Glomerular endothelial cell (primary cell): ENCODE measurements around the gene LOXL4. TPM values are rescaled to one million over a fixed set of nuclear protein-coding genes. Genes with fewer than 3 reads are reported as not detected.

Source experiments
- DNase-seq: peaks from one replicate; pipeline ENCODE4 v3.0.0-alpha.2; 2011; ENCODE audit warnings: low read depth, low spot score; ENCODE audit errors: extremely low read depth
- total RNA-seq: library from RNA; depleted of rRNA; stranded (reverse); fragments of >200 nt; gene quantifications from 2 replicates; pipeline ENCODE4 v1.2.3, GENCODE V29; 2015

Gene LOXL4
- total RNA-seq, 1 donor from 2014 or later = 2.0 TPM

DNA sequence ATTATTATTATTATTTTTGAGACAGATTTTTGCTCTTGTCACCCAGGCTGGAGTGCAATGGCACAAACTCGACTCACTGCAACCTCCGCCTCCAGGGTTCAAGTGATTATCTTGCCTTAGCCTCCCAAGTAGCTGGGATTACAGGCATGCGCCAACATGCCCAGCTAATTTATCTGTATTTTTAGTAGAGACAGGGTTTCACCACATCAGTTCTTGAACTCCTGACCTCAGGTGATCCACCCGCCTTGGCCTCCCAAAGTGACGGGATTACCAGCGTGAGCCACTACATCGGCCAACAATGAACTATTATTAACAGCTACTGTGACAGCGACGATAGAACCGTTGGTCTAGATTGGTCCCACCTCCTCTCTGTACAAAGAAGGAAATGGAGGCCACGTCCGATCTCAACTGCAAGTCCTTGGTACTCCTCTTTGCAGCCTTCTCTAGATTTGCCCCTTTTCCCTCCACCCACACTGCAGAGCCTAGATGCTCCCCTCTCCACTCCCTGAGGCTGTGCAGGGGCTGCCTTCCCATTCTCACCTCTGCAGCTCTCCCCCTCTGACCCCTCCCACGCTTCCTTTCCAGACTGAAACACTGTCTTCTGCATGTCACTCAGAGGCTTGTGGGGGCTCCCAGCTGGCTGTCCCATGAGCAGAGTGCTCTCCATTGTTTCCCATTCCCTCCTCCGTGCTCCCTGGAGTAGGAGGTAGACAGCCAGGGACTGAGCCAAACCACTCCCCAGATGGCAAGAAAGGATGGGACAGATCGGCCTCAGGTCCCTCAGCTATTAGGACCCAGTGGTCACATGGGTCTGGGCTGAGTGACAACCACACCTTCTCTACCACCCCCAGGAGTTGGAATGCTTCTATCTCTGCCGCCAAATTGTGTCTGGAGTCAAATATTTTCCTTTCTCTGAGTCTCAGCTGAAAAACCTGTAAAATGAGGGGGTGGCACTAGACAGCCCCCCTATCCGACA lies 2.3 kb downstream of the LOXL4 start:
- DNase-seq = no peak

DNA sequence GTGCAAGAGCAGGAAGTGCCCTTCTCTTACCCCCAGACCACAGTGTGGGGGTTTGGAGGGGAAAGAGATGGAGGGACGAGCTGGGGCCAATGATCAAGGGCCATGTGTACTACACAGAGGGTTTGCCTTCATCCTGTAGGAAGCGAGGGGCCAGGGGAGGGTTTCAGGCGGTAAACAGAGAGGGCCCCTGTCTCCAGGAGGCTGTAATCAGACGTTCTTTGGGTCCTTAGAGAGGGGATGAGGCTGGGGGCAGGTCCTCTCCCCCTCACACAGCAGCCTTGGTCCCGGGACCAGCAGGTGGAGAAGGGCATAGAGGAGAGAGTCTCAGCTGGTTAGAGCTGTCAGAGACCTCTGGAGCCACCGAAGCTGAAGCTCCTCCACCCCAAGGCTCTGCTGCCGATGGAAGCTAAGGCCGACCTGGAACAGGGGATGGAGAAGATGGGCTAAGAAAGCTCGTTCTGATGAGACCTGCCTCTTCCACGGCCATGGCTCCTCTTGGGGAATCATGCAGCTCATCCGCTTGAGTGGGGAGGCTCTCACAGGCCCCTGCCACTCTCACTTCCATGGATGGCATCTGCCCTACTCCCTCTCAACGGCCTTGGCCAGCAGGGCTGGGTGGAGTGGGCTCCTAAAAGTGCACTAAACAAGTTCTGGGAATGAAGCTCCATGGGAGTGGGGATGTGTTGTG lies 3.5 kb downstream of the LOXL4 start:
- no peak for DNase-seq

DNA sequence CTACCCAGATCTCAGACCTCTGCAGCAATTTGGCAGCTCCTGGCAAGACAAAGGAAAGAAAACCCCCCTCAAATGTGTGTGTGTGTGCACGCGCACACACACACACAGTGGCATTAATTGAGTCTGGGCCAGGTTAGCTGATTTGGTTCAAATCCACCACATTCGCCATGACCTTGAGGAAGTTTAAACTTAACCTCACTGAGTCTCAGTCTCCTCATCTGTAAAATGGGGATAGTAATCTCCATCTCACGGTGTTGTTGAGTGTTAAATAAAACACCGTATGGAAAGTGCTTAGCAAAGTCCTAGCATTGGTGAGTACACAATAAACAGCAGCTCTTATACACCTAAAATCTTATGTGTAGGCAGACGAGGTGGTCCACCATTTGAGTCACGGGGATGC lies 4.9 kb downstream of the LOXL4 start:
- DNase-seq = no peak

DNA sequence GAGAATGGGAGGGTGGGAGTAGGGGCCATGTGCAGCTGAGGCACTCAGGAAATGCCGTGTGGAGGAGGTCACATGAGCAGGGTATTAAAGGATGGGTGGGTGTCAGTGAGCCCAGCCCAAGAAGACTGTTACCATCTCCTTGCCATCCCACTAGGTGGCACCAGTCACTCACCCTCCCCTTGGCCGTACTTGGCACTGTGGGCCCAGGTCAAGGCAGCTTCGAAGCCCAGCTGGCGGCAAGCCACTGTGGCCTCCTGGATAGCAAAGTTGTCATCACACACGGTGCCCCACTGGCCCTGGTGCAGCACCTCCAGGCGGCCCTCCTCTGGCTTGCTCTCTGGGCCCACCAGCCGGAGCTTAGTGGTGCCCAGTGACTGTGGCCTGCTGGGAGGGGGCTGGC lies 5.4 kb downstream of the LOXL4 start:
- DNase-seq = no peak

DNA sequence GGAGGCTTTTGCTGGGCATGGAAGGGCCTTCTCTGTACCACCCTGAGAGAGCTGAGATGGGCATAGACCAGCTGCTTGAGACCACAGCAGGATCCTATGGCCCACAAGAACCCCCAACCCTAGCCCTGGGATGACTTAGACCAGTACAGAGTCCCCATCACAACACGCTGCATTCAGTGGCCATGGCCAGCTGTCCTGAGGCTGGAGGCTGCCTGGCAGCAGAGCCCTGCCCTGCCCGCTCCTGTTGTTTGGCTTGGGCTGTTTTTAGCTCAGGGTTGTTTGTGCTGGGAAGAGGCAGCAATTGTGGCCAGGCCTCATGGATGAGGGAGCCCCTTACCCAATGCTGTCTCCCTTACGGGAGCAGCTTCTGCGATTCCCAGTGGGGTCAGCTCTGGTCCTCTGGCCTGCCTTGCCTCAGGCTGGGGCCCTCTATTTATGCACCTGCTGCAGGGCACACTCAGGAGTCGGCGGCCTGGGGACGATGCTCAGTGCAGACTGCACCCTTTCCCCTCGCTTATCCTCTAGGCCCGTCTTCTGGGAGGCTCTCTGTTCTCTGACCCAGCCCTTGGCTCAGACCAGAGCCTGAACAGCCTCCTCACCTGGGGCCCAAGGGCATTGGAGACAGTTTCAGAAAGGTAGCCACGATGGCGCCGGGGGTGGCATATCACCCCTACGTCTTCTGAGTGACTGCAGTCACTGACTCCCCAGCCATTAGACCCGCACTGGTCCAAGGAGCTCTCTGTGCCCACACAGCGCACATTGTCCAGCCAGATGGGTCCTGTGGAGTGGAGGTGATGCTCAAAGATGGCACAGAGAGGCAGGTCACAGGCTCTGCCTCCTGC lies 6.3 kb downstream of the LOXL4 start:
- no peak for DNase-seq

DNA sequence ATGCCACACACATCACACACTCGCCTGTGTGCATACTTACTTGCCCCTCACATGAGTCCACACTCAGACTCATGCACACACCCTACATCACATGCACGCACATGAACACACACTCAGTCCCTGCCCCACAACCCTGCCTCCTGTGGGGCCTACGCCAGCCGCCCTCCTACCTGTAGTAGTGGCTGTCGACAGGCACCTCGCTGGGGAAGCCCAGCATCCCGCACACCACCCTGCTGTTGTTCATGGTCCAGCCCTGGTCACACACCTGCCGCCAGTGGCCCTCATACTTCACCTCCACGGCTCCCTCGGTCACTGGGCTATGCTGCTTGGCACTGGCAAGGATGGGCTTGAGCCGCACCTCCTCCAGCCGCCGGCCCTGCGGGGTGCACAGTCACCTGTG lies 7.2 kb downstream of the LOXL4 start:
- no peak for DNase-seq

DNA sequence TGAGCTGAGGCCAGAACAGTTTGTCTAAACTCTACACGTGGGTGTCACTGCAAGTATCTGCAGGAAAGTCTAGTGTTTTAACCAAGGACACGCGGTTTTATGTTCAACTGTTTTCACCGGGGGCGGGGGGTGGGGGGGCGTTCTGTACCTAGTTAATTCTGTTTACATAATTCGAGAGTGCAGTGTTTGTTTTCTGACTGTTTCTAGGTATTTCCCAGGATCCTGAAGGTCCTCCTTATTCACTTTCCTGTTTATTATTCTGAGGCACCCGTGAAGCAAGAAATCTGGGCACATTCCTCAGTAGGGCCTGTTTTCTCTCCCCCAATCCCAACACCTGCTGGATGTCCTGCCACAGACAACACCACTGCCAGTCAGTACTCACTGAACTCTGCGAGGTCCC lies 7.6 kb downstream of the LOXL4 start:
- no peak for DNase-seq

DNA sequence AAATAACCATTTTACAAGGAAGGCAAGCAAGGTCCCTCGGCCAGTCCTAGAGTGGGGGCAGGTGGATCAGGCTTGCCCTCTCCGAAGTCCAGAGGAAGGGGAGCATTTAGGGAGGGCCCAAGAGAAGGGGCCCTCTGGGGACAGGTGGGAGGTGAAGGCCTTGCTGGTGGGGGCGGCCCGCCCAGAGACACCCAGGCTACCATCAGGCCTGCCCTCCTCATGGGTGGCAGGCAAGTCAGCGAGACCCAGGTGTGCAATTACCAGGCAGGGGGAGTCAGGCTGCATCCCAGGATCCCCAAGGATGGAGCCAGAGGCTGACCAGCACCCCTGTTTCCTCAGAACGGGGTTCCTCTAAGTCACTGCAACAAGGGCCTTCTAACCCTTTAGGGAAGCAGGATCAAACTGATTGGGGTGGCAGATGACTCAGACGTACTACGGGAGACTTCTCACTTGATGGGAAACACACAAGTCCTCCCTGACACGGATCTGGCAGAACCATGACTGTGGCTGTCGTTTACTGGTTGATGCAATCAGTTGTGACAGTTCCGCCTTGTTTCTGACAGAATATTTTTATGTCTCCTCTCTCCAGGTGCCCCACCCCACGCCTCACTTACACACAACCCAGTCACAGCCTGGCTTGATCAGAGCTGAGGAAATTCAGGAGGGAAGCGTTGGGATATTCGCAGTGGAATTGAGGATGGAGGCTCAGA lies 8.2 kb downstream of the LOXL4 start:
- no peak for DNase-seq

DNA sequence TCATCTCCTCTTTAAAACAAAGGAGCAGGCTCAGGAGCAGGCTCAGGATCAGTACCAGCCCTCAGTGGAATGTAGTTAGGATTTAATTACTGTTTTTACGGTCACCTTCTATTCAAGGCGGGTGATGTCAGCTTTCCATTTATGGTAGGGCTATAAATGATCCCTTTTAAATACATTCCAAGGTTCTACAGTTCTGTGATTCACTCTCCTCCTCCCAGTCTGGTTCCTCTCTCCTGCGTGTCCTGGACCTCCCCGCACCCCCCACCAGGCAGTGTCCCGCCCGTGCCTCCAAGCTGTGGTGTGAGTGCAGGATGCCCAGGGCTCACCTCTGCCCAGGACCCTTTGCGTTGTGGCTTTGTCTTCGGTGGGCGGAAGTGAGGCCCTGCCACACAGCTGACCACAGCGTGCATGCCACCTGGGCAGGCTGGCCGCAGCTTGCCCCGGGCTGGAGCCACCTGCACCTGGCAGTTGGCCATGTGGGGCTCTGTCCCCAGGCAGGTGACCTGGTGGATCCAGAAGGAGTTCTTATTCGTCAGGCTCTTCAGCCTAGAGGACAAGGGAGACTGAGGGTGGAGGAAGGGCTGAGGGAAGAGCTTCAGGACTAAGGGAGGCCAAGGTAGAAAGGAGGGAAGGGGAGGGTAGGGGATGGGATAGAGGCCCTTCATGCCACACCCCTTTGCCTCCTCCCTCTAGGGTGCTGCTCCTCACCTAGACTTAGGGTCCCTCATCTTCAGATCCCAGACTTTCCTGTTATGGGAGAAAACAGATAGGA lies 9.1 kb downstream of the LOXL4 start:
- no peak for DNase-seq

DNA sequence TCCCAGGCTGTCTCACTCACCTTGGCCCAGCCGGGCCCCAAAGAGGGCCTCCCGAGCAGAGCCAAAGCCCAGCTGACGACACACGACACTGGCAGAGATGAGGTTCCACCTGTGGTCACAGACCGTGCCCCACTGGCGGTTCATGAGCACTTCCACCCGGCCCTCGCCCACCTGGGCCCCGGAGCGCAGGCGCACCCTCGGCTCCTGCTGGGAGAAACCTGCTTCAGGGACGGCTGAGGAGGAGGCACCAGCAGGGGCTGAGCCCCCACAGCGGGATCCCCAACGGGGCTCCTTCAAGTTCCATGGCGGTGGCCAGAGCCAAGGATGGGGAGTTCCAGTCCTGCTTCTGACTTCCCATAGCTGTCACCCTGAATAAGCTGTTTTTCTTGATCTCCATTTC lies 10.0 kb downstream of the LOXL4 start:
- DNase-seq = no peak

DNA sequence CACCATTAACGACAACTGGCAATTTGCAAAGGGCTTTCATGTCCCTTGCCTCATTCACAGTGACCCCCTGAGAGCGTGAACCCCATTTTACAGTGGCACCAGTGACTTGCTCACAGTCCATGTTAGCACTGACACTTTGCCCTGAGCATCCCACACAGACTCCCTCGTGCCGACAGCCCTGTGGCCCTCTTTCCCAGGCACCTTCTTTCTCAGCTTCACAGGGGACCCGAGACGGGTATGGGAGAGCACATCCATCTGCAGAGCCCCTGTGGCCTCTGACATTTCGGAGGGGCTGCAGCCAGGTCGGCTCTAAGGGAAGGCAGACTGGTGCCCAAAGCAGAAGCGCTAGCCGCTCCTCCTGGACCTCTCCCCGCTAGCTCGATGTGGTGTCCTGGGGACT lies 10.8 kb downstream of the LOXL4 start:
- no peak for DNase-seq

DNA sequence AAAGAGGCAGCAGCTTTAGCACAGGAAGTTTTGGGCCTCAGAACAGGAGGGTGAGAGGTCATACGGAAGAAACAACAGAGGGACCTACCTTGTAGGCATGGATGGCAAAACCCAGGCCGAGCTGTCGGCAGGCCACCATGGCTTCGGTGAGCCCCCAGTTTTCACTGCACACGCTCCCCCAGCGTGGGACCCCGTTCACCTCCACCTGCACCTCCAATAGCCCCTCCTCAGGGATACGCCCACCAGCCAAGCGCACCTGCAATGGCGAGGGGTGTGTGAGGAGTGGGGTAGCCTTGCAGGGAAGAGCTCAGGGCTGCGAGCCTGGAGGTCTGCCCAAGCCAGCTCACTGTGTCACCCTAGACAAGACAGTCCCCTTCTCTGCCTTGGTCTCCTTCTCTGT lies 11.3 kb downstream of the LOXL4 start:
- DNase-seq = no peak

DNA sequence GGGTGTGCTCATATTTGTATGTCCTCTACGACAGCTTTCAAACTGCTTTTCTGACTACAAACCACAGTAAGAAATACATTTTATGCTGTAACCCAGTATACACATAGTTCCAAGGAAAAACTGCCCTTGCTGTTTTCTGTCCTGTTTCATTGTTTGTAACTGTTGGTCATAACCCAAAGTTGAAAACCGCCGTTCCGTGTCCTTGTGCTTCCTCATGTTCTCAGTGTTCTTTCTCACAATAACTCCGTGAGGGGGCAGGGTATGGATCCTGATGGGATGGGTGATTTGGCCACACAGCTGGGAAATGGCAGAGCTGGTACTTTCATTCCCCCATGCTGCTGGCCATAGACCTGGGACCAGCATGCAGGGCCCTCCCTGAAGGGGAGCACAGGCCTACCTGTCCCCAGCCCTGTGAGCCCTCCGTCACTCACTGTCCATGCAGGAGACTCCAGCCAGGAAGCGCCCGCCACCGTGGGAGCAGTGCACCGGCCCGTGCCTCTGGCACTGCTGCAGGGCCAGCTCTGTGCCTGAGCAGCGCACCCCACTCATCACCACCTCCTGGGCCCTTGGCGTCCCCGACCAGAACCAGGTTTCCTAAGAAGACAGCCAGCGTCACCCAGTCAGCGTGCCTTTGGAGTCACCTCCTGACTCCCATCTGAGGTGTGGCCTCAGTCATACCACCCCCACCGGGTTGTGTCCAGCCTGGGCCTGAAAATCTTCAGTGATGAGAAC lies 12.7 kb downstream of the LOXL4 start:
- DNase-seq = no peak

DNA sequence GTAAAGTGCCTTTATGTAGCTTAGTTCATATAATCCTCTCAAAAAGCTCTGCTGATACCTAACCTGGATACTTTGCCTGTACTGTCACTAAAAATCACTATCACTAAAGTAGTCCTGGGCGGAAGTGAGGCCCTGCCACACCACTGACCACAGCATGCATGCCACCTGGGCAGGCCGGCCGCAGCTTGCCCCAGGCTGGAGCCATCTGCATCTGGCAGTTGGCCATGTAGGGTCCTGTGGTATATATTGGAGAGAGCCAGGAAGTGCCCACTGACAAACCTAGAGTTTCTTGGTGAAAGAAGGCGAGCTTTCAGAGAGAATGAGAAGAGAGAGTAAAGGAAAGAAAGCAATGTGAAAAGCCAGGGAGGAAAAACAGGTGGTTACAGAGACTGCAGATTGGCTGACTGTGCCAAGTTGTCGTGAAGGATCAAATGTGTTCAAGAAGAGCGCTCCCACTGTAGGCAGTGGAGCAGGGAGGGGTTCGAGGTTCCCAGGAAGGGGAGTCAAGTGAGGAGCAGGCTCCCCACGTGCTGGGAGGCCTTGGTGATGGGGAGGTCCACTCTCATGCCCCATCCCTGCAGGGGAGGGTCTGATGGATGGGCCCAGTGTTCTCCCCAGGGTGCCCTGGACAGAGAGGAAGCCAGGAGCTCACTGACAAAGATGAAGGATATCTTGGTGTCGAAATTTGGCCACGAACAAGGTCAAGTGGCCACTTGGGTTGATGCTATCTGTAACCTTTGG lies 13.6 kb downstream of the LOXL4 start:
- DNase-seq = no peak

DNA sequence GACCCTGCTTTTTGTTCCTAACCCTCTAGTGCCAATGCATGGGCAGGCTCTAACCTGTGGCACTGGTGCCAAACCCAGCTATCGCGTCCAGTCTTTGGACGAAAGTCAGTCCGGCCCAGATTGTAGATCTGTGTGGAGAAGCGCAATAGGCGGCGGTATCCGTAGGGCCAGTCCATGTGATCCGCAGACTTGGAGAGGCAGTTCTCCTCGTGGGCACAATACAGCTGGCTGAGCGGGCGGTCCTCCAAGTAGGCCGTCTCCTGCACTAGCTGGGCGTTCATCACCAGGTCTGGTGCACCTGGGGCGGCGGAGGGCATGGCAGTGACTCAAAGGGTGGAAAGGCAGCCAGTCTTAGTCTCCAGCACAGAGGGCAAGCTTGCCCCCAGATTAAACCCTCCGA lies 14.5 kb downstream of the LOXL4 start:
- DNase-seq = no peak

DNA sequence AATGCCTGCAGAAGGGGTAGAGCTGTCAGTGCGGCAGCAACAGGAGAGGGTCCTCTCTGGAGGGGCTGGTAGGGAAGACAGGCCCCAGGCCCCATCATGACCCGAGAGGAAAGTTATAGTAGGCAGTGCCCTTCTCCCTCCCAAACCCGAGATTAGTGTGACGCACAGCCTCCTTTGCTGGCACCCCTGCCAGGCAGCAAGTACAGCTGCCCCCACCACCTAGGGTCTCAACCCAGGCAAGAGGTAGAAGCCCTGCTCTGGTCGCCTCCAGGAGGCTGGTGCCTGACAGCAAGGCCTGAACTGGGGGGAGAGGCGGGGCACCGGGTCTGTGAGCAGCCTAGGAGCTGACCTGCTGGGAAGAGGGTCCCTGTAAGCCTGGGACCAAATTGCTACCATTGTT lies 15.5 kb downstream of the LOXL4 start:
- no peak for DNase-seq

DNA sequence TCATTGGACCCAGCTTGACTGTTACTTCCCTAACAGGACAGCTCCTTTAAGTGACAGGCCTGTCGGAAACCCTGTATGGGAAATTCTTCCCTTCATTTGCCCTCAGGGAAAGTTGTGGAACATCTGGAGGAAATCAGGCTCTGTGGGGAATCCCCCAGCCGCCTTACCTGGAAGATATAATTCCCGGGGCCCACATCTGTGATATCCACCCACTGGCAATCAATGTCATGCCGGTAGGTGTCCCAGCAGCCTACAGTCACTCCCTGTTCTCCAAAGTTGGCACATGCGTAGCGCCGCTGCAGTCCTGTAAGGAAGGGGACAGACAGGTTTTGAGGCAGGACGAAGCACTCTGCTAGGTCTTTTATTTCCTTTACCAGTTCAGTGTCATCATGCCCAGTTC lies 16.6 kb downstream of the LOXL4 start:
- no peak for DNase-seq

DNA sequence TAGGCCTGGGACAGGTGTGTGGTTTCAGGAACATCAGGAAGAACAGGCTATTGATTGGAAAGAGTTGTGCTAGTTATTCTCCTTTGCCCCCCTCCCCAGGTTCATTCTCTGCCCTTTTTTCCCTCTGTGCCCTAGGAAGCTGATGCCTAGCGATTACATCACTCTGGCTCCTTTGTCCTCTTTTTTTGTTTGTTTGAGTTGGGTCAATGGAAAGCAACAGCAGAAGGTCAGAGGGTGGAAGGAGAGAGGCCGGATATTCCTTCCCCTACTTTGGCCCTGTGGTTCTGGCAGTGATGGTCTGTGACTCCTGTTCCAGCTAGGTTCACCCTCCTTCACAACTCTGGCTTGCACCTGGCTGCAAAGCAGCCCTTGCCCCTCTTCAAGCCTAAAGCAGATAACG lies 18.9 kb downstream of the LOXL4 start:
- no peak for DNase-seq

DNA sequence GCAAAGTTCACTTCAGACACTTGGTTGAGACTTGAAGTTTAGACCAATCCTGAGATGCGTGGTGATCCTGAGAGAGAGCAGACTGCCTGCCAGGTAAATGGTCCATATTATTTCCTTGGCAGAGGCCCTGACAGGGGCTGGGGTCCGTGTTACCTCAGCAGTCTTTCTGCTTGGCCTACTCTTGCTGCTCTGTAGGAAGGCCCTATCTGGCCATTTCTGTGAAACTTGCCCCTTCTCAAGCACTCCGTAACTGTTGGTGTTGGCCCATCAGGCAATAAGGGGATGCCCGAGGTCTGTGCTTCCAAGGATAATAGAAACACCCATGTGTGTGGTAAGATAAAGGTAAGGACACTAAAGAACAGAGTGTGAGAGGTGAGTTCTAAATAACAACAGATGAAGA lies 20.0 kb downstream of the LOXL4 start:
- no peak for DNase-seq
